GM23248 (cell line): ENCODE data around the gene TRIOBP.

Source experiments
- EZH2 ChIP-seq: fragments of 200-600 bp; sonication (generic); IDR thresholded peaks from 2 replicates; pipeline ENCODE4 v1.6.1; 2018; ENCODE audit warnings: antibody characterized with exemption, mild to moderate bottlenecking; ENCODE audit not compliant: insufficient read depth, poor library complexity, severe bottlenecking
- EZH2phosphoT487 ChIP-seq: fragments of 200-600 bp; sonication (generic); IDR thresholded peaks from 2 replicates; pipeline ENCODE4 v1.6.1; 2018; ENCODE audit warnings: antibody characterized with exemption, moderate library complexity, mild to moderate bottlenecking, low read depth; ENCODE audit not compliant: insufficient read depth

DNA sequence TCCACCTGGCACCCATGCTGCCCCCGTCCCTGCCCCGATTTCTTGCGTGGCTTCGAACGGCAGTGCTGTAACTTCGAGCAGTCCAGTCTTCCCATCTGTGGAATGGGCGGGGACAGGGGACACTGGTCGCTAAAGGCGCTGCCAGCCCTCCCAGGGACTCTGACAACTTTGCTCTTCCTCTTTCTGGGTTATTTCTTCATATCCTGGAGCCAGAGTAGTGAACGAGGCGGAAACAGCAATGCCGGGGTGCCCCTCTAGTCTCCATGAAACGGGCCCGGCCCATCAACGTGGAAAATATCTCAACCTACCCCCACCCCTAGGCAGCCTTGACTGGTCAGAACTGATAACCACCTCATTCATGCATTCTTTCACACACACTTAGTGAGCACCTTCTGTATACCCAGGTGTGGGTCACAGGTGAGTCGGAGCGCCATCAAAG is 42.8 kb downstream of the TRIOBP start:
- TF ChIP-seq EZH2 (no peak), EZH2phosphoT487 (no peak)
